Measurements from ENCODE around the gene STAT5B.
"Not testable (repeated sequence)": the region's sequence is repeated elsewhere in the genome, so short reads cannot be mapped to it uniquely, and the experiment has no call there.

The STAT5B gene

GRCh38 chr17:42227849-42228700 is 48.1 kb downstream of the STAT5B start:
- DNase-seq: no peak

GRCh38 chr17:42225646-42226045 is 50.5 kb downstream of the STAT5B start:
- DNase-seq: no peak

- no peak for DNase-seq
These were observed 51.5 kb downstream of the STAT5B start for GRCh38 chr17:42224651-42225050.

GRCh38 chr17:42221886-42222745 is 54.1 kb downstream of the STAT5B start:
- DNase-seq: peak; percentile 50 to 56

GRCh38 chr17:42219280-42219679 is 56.9 kb downstream of the STAT5B start:
- not testable (repeated sequence) for DNase-seq

GRCh38 chr17:42214156-42214555 is 62.0 kb downstream of the STAT5B start:
- DNase-seq: no peak

GRCh38 chr17:42212382-42212781 is 63.8 kb downstream of the STAT5B start:
- no peak for DNase-seq

- not testable (repeated sequence) for DNase-seq
These were observed 64.3 kb downstream of the STAT5B start for GRCh38 chr17:42211921-42212341.

GRCh38 chr17:42210046-42210445 is 66.1 kb downstream of the STAT5B start:
- no peak for DNase-seq

GRCh38 chr17:42206153-42206612 is 70.0 kb downstream of the STAT5B start:
- DNase-seq: not testable (repeated sequence)

GRCh38 chr17:42203354-42203753 is 72.8 kb downstream of the STAT5B start:
- DNase-seq: no peak

GRCh38 chr17:42202696-42203095 is 73.5 kb downstream of the STAT5B start:
- DNase-seq: no peak

- no peak for DNase-seq
These were observed 74.0 kb downstream of the STAT5B start for GRCh38 chr17:42202159-42202558.

GRCh38 chr17:42201458-42201772 is 74.8 kb downstream of the STAT5B start:
- DNase-seq: no peak

- no peak for DNase-seq
These were observed 75.3 kb downstream of the STAT5B start for GRCh38 chr17:42200706-42201457.

- no peak for DNase-seq
These were observed 76.7 kb downstream of the STAT5B start for GRCh38 chr17:42199416-42200011.

- no peak for DNase-seq
These were observed 77.3 kb downstream of the STAT5B start for GRCh38 chr17:42198897-42199296.

GRCh38 chr17:42197564-42198156 is 78.5 kb downstream of the STAT5B start:
- no peak for DNase-seq

- peak; percentile 68 to 69 for DNase-seq
These were observed 82.0 kb downstream of the STAT5B start, which contains the start of gene GHDC for GRCh38 chr17:42193969-42194899. Gene GHDC, minus strand, starts transcription at chr17:42194494. Its CDS starts 913 bp downstream, at chr17:42193581.

GRCh38 chr17:42193216-42193968 is 82.8 kb downstream of the STAT5B start:
- no peak for DNase-seq
